Breast epithelium (tissue), 3 donors: ENCODE data around the gene AGAP1.
"Not testable (repeated sequence)": the region's sequence is repeated elsewhere in the genome, so short reads cannot be mapped to it uniquely, and the experiment has no call there.

ENCODE experiments used
- POLR2A ChIP-seq: fragments of 450-650 bp; IDR thresholded peaks from one replicate; pipeline ENCODE4 v1.6.1; 2016; ENCODE audit warnings: antibody characterized with exemption, mild to moderate bottlenecking, moderate library complexity
- POLR2AphosphoS5 ChIP-seq, 3 donors: sonication (generic); formaldehyde crosslinking; IDR thresholded peaks; one replicate each; pipeline ENCODE4 v1.6.1; 2017; ENCODE audit warnings: antibody characterized with exemption in 3 of 3
- TF ChIP-seq, protein P1 (sequence below), 3 donors: fragments of 450-650 bp; IDR thresholded peaks; one replicate each; pipeline ENCODE4 v1.5.1; 2016 to 2017; ENCODE audit warnings: antibody characterized with exemption in 3 of 3, mild to moderate bottlenecking in 3 of 3, moderate library complexity in 3 of 3

GRCh38 chr2:236090826-236091225, 597.0 kb downstream of the AGAP1 start:
- TF ChIP-seq, protein P1, sequence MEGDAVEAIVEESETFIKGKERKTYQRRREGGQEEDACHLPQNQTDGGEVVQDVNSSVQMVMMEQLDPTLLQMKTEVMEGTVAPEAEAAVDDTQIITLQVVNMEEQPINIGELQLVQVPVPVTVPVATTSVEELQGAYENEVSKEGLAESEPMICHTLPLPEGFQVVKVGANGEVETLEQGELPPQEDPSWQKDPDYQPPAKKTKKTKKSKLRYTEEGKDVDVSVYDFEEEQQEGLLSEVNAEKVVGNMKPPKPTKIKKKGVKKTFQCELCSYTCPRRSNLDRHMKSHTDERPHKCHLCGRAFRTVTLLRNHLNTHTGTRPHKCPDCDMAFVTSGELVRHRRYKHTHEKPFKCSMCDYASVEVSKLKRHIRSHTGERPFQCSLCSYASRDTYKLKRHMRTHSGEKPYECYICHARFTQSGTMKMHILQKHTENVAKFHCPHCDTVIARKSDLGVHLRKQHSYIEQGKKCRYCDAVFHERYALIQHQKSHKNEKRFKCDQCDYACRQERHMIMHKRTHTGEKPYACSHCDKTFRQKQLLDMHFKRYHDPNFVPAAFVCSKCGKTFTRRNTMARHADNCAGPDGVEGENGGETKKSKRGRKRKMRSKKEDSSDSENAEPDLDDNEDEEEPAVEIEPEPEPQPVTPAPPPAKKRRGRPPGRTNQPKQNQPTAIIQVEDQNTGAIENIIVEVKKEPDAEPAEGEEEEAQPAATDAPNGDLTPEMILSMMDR (IDR thresholded peaks at IDR 0.05): not testable (repeated sequence)
- not testable (repeated sequence) for TF ChIP-seq POLR2A; POLR2AphosphoS5 (IDR thresholded peaks at IDR 0.05)
